H1 (cell line): ENCODE measurements around the gene OR52N5. TPM values are rescaled to one million over a fixed set of nuclear protein-coding genes. Genes with fewer than 3 reads are reported as not detected.

Source experiments
- CTCF ChIA-PET: fragments of 300-600 bp; sonication (Branson Sonifier 250); formaldehyde crosslinking; loops from one replicate; lab custom pipeline; 2021; ENCODE audit not compliant: partially characterized antibody; lab: Charles Lee
- POLR2A ChIA-PET: fragments of 300-600 bp; sonication (Branson Sonifier 250); formaldehyde crosslinking; loops from one replicate; lab custom pipeline; 2021; ENCODE audit warnings: inconsistent platforms; ENCODE audit not compliant: partially characterized antibody; lab: Charles Lee
- DNase-seq, 2 experiments: peaks; one replicate each; pipeline versions ENCODE4 v3.0.0 to v3.0.0-alpha.2; 2010 to 2022; ENCODE audit warnings: low spot score in 2 of 2, low read depth in 1 of 2, mixed read lengths in 1 of 2
- FAIRE-seq: peaks from 2 replicates; lab custom pipeline; 2011; peaks lifted over from hg19 to GRCh38; lab: Jason Lieb, UNC
- H2AFZ ChIP-seq: 2 replicates; pipeline ENCODE4 v1.8.1; 2012; ENCODE audit warnings: low read length, inconsistent platforms
- H2AK5ac ChIP-seq: 2 replicates; pipeline ENCODE4 v1.6.1; 2013; ENCODE audit warnings: low read depth, low read length
- H2BK120ac ChIP-seq: replicated peaks from 2 replicates; pipeline ENCODE3; 2013; ENCODE audit warnings: low read depth, low read length, inconsistent platforms
- H2BK12ac ChIP-seq: 2 replicates; pipeline ENCODE4 v1.6.1; 2013; ENCODE audit warnings: low read depth, low read length
- H2BK15ac ChIP-seq: 2 replicates; pipeline ENCODE4 v1.6.1; 2013; ENCODE audit warnings: low read length
- H2BK20ac ChIP-seq: 2 replicates; pipeline ENCODE4 v1.6.1; 2013; ENCODE audit warnings: low read length
- H2BK5ac ChIP-seq: 2 replicates; pipeline ENCODE4 v1.6.1; 2013; ENCODE audit warnings: low read depth, low read length
- H3K14ac ChIP-seq: 2 replicates; pipeline ENCODE4 v1.6.1; 2013; ENCODE audit warnings: inconsistent platforms; ENCODE audit not compliant: insufficient read length
- H3K18ac ChIP-seq: 2 replicates; pipeline ENCODE4 v1.6.1; 2013; ENCODE audit warnings: low read length; ENCODE audit errors: extremely low read depth
- H3K23ac ChIP-seq: 2 replicates; pipeline ENCODE4 v1.6.1; 2013; ENCODE audit warnings: inconsistent platforms; ENCODE audit not compliant: insufficient read length
- H3K23me2 ChIP-seq: 2 replicates; pipeline ENCODE4 v1.6.1; 2013; ENCODE audit warnings: low read depth, low read length
- H3K27ac ChIP-seq: 2 replicates; pipeline ENCODE4 v1.6.1; 2011; ENCODE audit warnings: low read depth, low read length, inconsistent platforms
- H3K27me3 ChIP-seq, 4 experiments: replicated peaks in 1 of 4; 1 replicate in 1 of 4; 2 replicates in 3 of 4; pipeline versions ENCODE4 v1.6.1 to v1.8.1; 2011 to 2013; ENCODE audit warnings: low read length in 3 of 4, mild to moderate bottlenecking in 3 of 4, inconsistent platforms in 2 of 4, mixed read lengths in 2 of 4, moderate library complexity in 1 of 4; ENCODE audit not compliant: control insufficient read depth in 3 of 4, insufficient read depth in 3 of 4; ENCODE audit errors: extremely low read depth in 1 of 4
- H3K36me3 ChIP-seq, 4 experiments: 2 replicates each; pipeline versions ENCODE4 v1.6.1 to v1.8.1; 2011 to 2013; ENCODE audit warnings: mild to moderate bottlenecking in 4 of 4, low read length in 3 of 4, moderate library complexity in 2 of 4, control low read depth in 1 of 4, inconsistent platforms in 1 of 4; ENCODE audit not compliant: insufficient read depth in 4 of 4, control insufficient read depth in 2 of 4
- H3K4ac ChIP-seq: replicated peaks from 2 replicates; pipeline ENCODE3; 2013; ENCODE audit warnings: low read length, low read depth, mixed read lengths, inconsistent platforms; ENCODE audit not compliant: insufficient read length
- H3K4me1 ChIP-seq, 4 experiments: replicated peaks in 1 of 4; 1 replicate in 1 of 4; 2 replicates in 3 of 4; pipeline versions ENCODE4 v1.6.1 to v1.8.1; 2011 to 2013; ENCODE audit warnings: low read length in 3 of 4, inconsistent platforms in 2 of 4, mixed read lengths in 1 of 4; ENCODE audit not compliant: insufficient read depth in 4 of 4, control insufficient read depth in 3 of 4
- H3K4me2 ChIP-seq, 2 experiments: 2 replicates each; pipeline versions ENCODE4 v1.6.1 to v1.8.1; 2011 to 2013; ENCODE audit warnings: low read depth in 2 of 2, low read length in 2 of 2, control low read depth in 1 of 2, inconsistent platforms in 1 of 2, mild to moderate bottlenecking in 1 of 2; ENCODE audit not compliant: insufficient read depth in 1 of 2
- H3K4me3 ChIP-seq, 4 experiments: fragments of 200-600, 300-600 bp in 1 of 4; sonication (generic), shearing (Covaris generic), sonication (Bioruptor Twin) in 1 of 4; 2 replicates each; pipeline versions ENCODE4 v1.5.1 to v1.8.1; 2011 to 2016; ENCODE audit warnings: low read length in 4 of 4, low read depth in 3 of 4, control low read depth in 2 of 4, inconsistent platforms in 2 of 4, mild to moderate bottlenecking in 2 of 4, mixed read lengths in 1 of 4, moderate library complexity in 1 of 4; ENCODE audit not compliant: insufficient read depth in 2 of 4; ENCODE audit errors: extremely low read depth in 1 of 4
- H3K56ac ChIP-seq: replicated peaks from 2 replicates; pipeline ENCODE3; 2013; ENCODE audit warnings: low read depth, mild to moderate bottlenecking, mixed read lengths, low read length, inconsistent platforms; ENCODE audit not compliant: insufficient read length
- H3K79me1 ChIP-seq: 2 replicates; pipeline ENCODE4 v1.6.1; 2013; ENCODE audit warnings: low read depth, low read length, control low read depth
- H3K79me2 ChIP-seq, 2 experiments: 2 replicates each; pipeline versions ENCODE4 v1.6.1 to v1.8.1; 2012 to 2013; ENCODE audit warnings: low read length in 2 of 2, mild to moderate bottlenecking in 2 of 2, inconsistent platforms in 1 of 2; ENCODE audit not compliant: insufficient read depth in 2 of 2, control insufficient read depth in 1 of 2
- H3K9ac ChIP-seq, 4 experiments: replicated peaks in 1 of 4; 1 replicate in 1 of 4; 2 replicates in 3 of 4; pipeline versions ENCODE4 v1.6.1 to v1.8.1; 2011 to 2013; ENCODE audit warnings: low read depth in 3 of 4, low read length in 3 of 4, control low read depth in 2 of 4, mild to moderate bottlenecking in 2 of 4, moderate library complexity in 2 of 4, inconsistent platforms in 1 of 4; ENCODE audit errors: extremely low read depth in 1 of 4
- H3K9me3 ChIP-seq, 2 experiments: 2 replicates each; pipeline versions ENCODE4 v1.6.1 to v1.8.1; 2012 to 2013; ENCODE audit warnings: mild to moderate bottlenecking in 2 of 2, moderate library complexity in 2 of 2, control low read depth in 1 of 2, inconsistent platforms in 1 of 2, low read depth in 1 of 2, low read length in 1 of 2, mixed read lengths in 1 of 2; ENCODE audit not compliant: insufficient read depth in 2 of 2
- H4K20me1 ChIP-seq, 2 experiments: replicated peaks in 1 of 2; 2 replicates each; pipeline versions ENCODE3 to v1.8.1; 2011 to 2013; ENCODE audit warnings: inconsistent platforms in 2 of 2, low read length in 2 of 2, mild to moderate bottlenecking in 1 of 2; ENCODE audit not compliant: insufficient read depth in 2 of 2, control insufficient read depth in 1 of 2
- H4K5ac ChIP-seq: 2 replicates; pipeline ENCODE4 v1.6.1; 2013; ENCODE audit warnings: low read length, low read depth, mixed read lengths, inconsistent platforms; ENCODE audit not compliant: insufficient read length
- H4K8ac ChIP-seq: 2 replicates; pipeline ENCODE4 v1.8.0; 2013; ENCODE audit warnings: mild to moderate bottlenecking, moderate library complexity, low read length, inconsistent platforms; ENCODE audit not compliant: insufficient read depth; ENCODE audit errors: extremely low read depth
- H4K91ac ChIP-seq: replicated peaks from 2 replicates; pipeline ENCODE3; 2013; ENCODE audit warnings: low read length, mixed read lengths, inconsistent platforms; ENCODE audit not compliant: insufficient read length
- ASH2L ChIP-seq: fragments of 200-600, 300-600 bp; sonication (generic); IDR thresholded peaks from one replicate; pipeline ENCODE4 v1.7.1; 2017; ENCODE audit warnings: low read length
- BACH1 ChIP-seq: IDR thresholded peaks from 2 replicates; pipeline ENCODE4 v1.6.1; 2012; ENCODE audit warnings: low read length, improper control_type of control experiment
- BCL11A ChIP-seq, 2 experiments: IDR thresholded peaks; one replicate each; pipeline ENCODE4 v1.6.1; 2011; ENCODE audit warnings: low read depth in 2 of 2, low read length in 2 of 2, mild to moderate bottlenecking in 2 of 2
- HDAC2 ChIP-seq, 2 experiments: fragments of 300-600 bp in 1 of 2; sonication (generic) in 1 of 2; IDR thresholded peaks; 2 replicates each; pipeline ENCODE4 v1.6.1; 2011 to 2012; ENCODE audit warnings: low read depth in 2 of 2, low read length in 2 of 2, mild to moderate bottlenecking in 2 of 2, moderate library complexity in 2 of 2, borderline replicate concordance in 1 of 2, inconsistent platforms in 1 of 2
- JUND ChIP-seq: IDR thresholded peaks from 2 replicates; pipeline ENCODE4 v1.6.1; 2011; ENCODE audit warnings: mild to moderate bottlenecking, improper control_type of control experiment, low read length
- KDM5A ChIP-seq: fragments of 200-600 bp; IDR thresholded peaks from 2 replicates; pipeline ENCODE4 v1.7.1; 2012; ENCODE audit warnings: mild to moderate bottlenecking, low read length, inconsistent platforms, mixed read lengths
- RAD21 ChIP-seq, 2 experiments: IDR thresholded peaks in 1 of 2; conservative IDR thresholded peaks in 1 of 2; 2 replicates each; pipeline ENCODE4 v1.6.1; 2011; ENCODE audit warnings: low read depth in 2 of 2, low read length in 2 of 2, improper control_type of control experiment in 1 of 2, inconsistent platforms in 1 of 2, mild to moderate bottlenecking in 1 of 2, moderate library complexity in 1 of 2
- RBBP5 ChIP-seq: IDR thresholded peaks from 2 replicates; pipeline ENCODE4 v1.7.1; 2012; ENCODE audit warnings: low read depth, mild to moderate bottlenecking, inconsistent platforms, low read length, moderate library complexity, borderline replicate concordance
- RXRA ChIP-seq: IDR thresholded peaks from 2 replicates; pipeline ENCODE4 v1.6.1; 2011; ENCODE audit warnings: low read depth, mild to moderate bottlenecking, low read length, moderate library complexity; ENCODE audit not compliant: insufficient read depth
- WGBS, 2 experiments: shearing (Covaris generic) in 1 of 2; methylation state at CpG; one replicate each; pipeline versions ENCODE4 v1.1.6 to v1.1.7; 2013 to 2015; ENCODE audit warnings: low lambda C conversion rate in 2 of 2, mixed read lengths in 2 of 2, inconsistent platforms in 1 of 2, low coverage in 1 of 2, missing lambda C conversion rate in 1 of 2; ENCODE audit not compliant: insufficient replicate concordance in 2 of 2, insufficient coverage in 1 of 2, insufficient read length in 1 of 2; ENCODE audit errors: extremely low coverage in 1 of 2, missing lambda C conversion rate in 1 of 2; 5-methylcytosine and 5-hydroxymethylcytosine counted together
- polyA plus RNA-seq, 7 experiments: library from polyadenylated mRNA; depleted of rRNA in 3 of 7; stranded (reverse) in 5 of 7; unstranded in 2 of 7; fragments of >200 nt in 5 of 7; fragments of 200-250 nt in 2 of 7; gene quantifications; 1 replicate in 5 of 7; 2 replicates in 1 of 7; 4 replicates in 1 of 7; pipeline versions ENCODE4 v1.2.1 to v1.2.3, GENCODE V29; 2011 to 2013; ENCODE audit warnings: missing spikeins in 2 of 7, mixed read lengths in 2 of 7
- total RNA-seq: library from RNA; stranded (reverse); fragmentation: NEBNext Ultra II Directional; extraction: Animal tissue kit (Norgen Biotek cat#: 25700); gene quantifications from 2 replicates; pipeline ENCODE4 v1.2.1, GENCODE V29; 2021
- TF ChIP-seq, protein P1 (sequence below): IDR thresholded peaks from 2 replicates; pipeline ENCODE4 v1.6.1; 2012; ENCODE audit warnings: inconsistent platforms

Gene OR52N5
- total and polyA plus RNA-seq, 2 of the 8 experiments (the other 6 are each of a cell fraction or from before 2014, with no cell fraction given) = 0.12 TPM; not detected in 1

GRCh38 chr11:5738431-5738830 lies 44.7 kb downstream of the OR52N5 start:
- H3K27me3 ChIP-seq = no peaks in the 10 kb centered on the region
- H4K20me1 ChIP-seq = no peaks in the 10 kb centered on the region
- no peak overlapping the region for H2BK120ac ChIP-seq
- no peak overlapping the region for H3K4me3 ChIP-seq
- no peak for TF ChIP-seq RXRA
- TF ChIP-seq, protein P1, sequence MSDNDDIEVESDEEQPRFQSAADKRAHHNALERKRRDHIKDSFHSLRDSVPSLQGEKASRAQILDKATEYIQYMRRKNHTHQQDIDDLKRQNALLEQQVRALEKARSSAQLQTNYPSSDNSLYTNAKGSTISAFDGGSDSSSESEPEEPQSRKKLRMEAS = no peak
- TF ChIP-seq ASH2L = no peak
- no peak for TF ChIP-seq BCL11A (IDR thresholded peaks at IDR 0.05; ENCODE audit: low read depth in 2 of 2, low read length in 2 of 2)
- no peak for TF ChIP-seq RBBP5
- no peak for TF ChIP-seq JUND
- TF ChIP-seq KDM5A = no peak
- TF ChIP-seq HDAC2 (IDR thresholded peaks at IDR 0.05; ENCODE audit: borderline replicate concordance in 1 of 2, low read depth in 2 of 2, low read length in 2 of 2) = no peak
- TF ChIP-seq BACH1 = no peak
- no peak for TF ChIP-seq RAD21 (IDR thresholded peaks at IDR 0.05 in 1 of 2, conservative IDR thresholded peaks at IDR 0.05 in 1 of 2; ENCODE audit: low read depth in 2 of 2, low read length in 2 of 2)
- no peak overlapping the region for H2BK15ac ChIP-seq
- no peaks in the 10 kb centered on the region for H3K23me2 ChIP-seq
- H4K8ac ChIP-seq = no peak overlapping the region
- H2AFZ ChIP-seq = no peak overlapping the region
- no peak overlapping the region for H3K18ac ChIP-seq
- no peak overlapping the region for H3K4me2 ChIP-seq
- no peaks in the 10 kb centered on the region for H3K79me1 ChIP-seq
- WGBS, 2 experiments = 78% methylated on average over 1 of the region's 1 CpG; no CpG with 5 or more reads in 1 of the 2 experiments
- H3K4me1 ChIP-seq = no peaks in the 10 kb centered on the region
- POLR2A ChIA-PET = no interaction called here
- H2BK20ac ChIP-seq = no peak overlapping the region
- H3K36me3 ChIP-seq = no peaks in the 10 kb centered on the region
- H2BK12ac ChIP-seq = no peak overlapping the region
- no peak for FAIRE-seq
- H3K23ac ChIP-seq = no peak overlapping the region
- CTCF ChIA-PET = interaction anchor here (0.5 to 0.6 kb wide), 2 partner anchors 69 to 933 kb away, joined by 3 read pairs; no protein-coding TSS in a partner anchor
- H3K79me2 ChIP-seq = no peaks in the 10 kb centered on the region
- no peak for DNase-seq
- no peaks in the 10 kb centered on the region for H3K9me3 ChIP-seq
- no peak overlapping the region for H3K56ac ChIP-seq
- no peak overlapping the region for H3K27ac ChIP-seq
- H3K4ac ChIP-seq = no peak overlapping the region
- no peak overlapping the region for H2AK5ac ChIP-seq
- H2BK5ac ChIP-seq = no peak overlapping the region
- no peak overlapping the region for H3K14ac ChIP-seq
- H3K9ac ChIP-seq = no peak overlapping the region
- H4K91ac ChIP-seq = no peak overlapping the region
- no peak overlapping the region for H4K5ac ChIP-seq
